Measurements from ENCODE around the gene MIER2.
"Not testable (repeated sequence)": the region's sequence is repeated elsewhere in the genome, so short reads cannot be mapped to it uniquely, and the experiment has no call there.

MIER2 gene

GRCh38 chr19:359653-359925 is 15.0 kb upstream of the MIER2 start:
- Histone ChIP-seq H3F3A (ENCODE audit: insufficient read depth, low read length) (no peaks in the 10 kb centered on the region), H3K9me2 (ENCODE audit: low read depth, low read length) (no peaks in the 10 kb centered on the region), H4K20me1 (ENCODE audit: insufficient read depth, low read length) (no peaks in the 10 kb centered on the region), H3K9me3 (ENCODE audit: low read length) (no peaks in the 10 kb centered on the region; the same call in 1 of the 2 replicates), H3K4me2 (ENCODE audit: low read length) (no peak overlapping the region), H2AFZ (ENCODE audit: low read length) (no peak overlapping the region), H3K79me2 (ENCODE audit: insufficient read depth, low read length) (no peaks in the 10 kb centered on the region), H3K9ac (ENCODE audit: low read length) (no peak overlapping the region), H3K36me3 (ENCODE audit: insufficient read depth, low read length) (no peaks in the 10 kb centered on the region), H3K27me3 (ENCODE audit: insufficient read depth, low read length) (no peaks in the 10 kb centered on the region), H3K4me1 (ENCODE audit: insufficient read depth, low read length, severe bottlenecking) (no peaks in the 10 kb centered on the region), H3K27ac (ENCODE audit: low read depth, low read length, poor library complexity, severe bottlenecking) (no peak overlapping the region), H3K4me3 (ENCODE audit: low read depth, low read length, poor library complexity, severe bottlenecking) (no peak overlapping the region)
- TF ChIP-seq CTCF (IDR thresholded peaks at IDR 0.05; ENCODE audit: low read length) (no peak), EZH2 (IDR thresholded peaks at IDR 0.05; ENCODE audit: borderline replicate concordance, low read length) (no peak)

GRCh38 chr19:355536-355935 is 10.9 kb upstream of the MIER2 start:
- not testable (repeated sequence) for H2AFZ ChIP-seq (ENCODE audit: low read length)

GRCh38 chr19:355134-355533 is 10.5 kb upstream of the MIER2 start:
- H3K9ac ChIP-seq (ENCODE audit: low read length) = no peak overlapping the region

More at GRCh38 chr19:355536-355935, 10.9 kb upstream of the MIER2 start:
- H3K9me2 ChIP-seq (ENCODE audit: low read depth, low read length); H3K27me3 ChIP-seq (ENCODE audit: insufficient read depth, low read length); H3F3A ChIP-seq (ENCODE audit: insufficient read depth, low read length); H3K4me3 ChIP-seq (ENCODE audit: low read depth, low read length, poor library complexity, severe bottlenecking); H3K27ac ChIP-seq (ENCODE audit: low read depth, low read length, poor library complexity, severe bottlenecking); H3K36me3 ChIP-seq (ENCODE audit: insufficient read depth, low read length); H4K20me1 ChIP-seq (ENCODE audit: insufficient read depth, low read length); H3K4me1 ChIP-seq (ENCODE audit: insufficient read depth, low read length, severe bottlenecking); H3K4me2 ChIP-seq (ENCODE audit: low read length); H3K79me2 ChIP-seq (ENCODE audit: insufficient read depth, low read length); H3K9me3 ChIP-seq (ENCODE audit: low read length); H3K9ac ChIP-seq (ENCODE audit: low read length): not testable (repeated sequence)

More at GRCh38 chr19:355134-355533, 10.5 kb upstream of the MIER2 start:
- no peak for TF ChIP-seq EZH2 (IDR thresholded peaks at IDR 0.05; ENCODE audit: borderline replicate concordance, low read length)
- TF ChIP-seq CTCF (IDR thresholded peaks at IDR 0.05; ENCODE audit: low read length) = no peak
- Histone ChIP-seq H3F3A (ENCODE audit: insufficient read depth, low read length) (no peaks in the 10 kb centered on the region), H2AFZ (ENCODE audit: low read length) (no peak overlapping the region), H3K36me3 (ENCODE audit: insufficient read depth, low read length) (no peaks in the 10 kb centered on the region), H3K4me1 (ENCODE audit: insufficient read depth, low read length, severe bottlenecking) (no peaks in the 10 kb centered on the region), H3K4me2 (ENCODE audit: low read length) (no peak overlapping the region), H4K20me1 (ENCODE audit: insufficient read depth, low read length) (no peaks in the 10 kb centered on the region), H3K4me3 (ENCODE audit: low read depth, low read length, poor library complexity, severe bottlenecking) (no peak overlapping the region), H3K9me2 (ENCODE audit: low read depth, low read length) (no peaks in the 10 kb centered on the region), H3K79me2 (ENCODE audit: insufficient read depth, low read length) (no peaks in the 10 kb centered on the region), H3K27ac (ENCODE audit: low read depth, low read length, poor library complexity, severe bottlenecking) (no peak overlapping the region), H3K9me3 (ENCODE audit: low read length) (peaks cover 5% of the 10 kb centered on the region; the same call in 1 of the 2 replicates), H3K27me3 (ENCODE audit: insufficient read depth, low read length) (no peaks in the 10 kb centered on the region)

Data from OCI-LY1 (cell line).